BJ (cell line): ENCODE data around the gene RPUSD2. TPM values are rescaled to one million over a fixed set of nuclear protein-coding genes. Genes with fewer than 3 reads are reported as not detected.

Source experiments
- CTCF ChIA-PET: fragments of 350-600 bp; formaldehyde crosslinking; extraction: SDS; loops from one replicate; lab custom pipeline; 2021; ENCODE audit warnings: antibody characterized with exemption, inconsistent platforms; lab: Yijun Ruan, JAX
- POLR2A ChIA-PET: fragments of 300-600 bp; sonication (Branson Sonifier 250); formaldehyde crosslinking; extraction: SDS; loops from one replicate; lab custom pipeline; 2021; ENCODE audit warnings: antibody characterized with exemption; lab: Charles Lee
- DNase-seq: peaks from one replicate; pipeline ENCODE4 v3.0.0-alpha.2; 2011; ENCODE audit warnings: low read depth
- H3K27me3 ChIP-seq: 2 replicates; pipeline ENCODE4 v1.6.0; 2011; ENCODE audit warnings: low read length; ENCODE audit not compliant: control insufficient read depth, insufficient read depth
- H3K36me3 ChIP-seq: 2 replicates; pipeline ENCODE4 v1.5.1; 2011; ENCODE audit warnings: low read length; ENCODE audit not compliant: control insufficient read depth, insufficient read depth
- H3K4me3 ChIP-seq: 2 replicates; pipeline ENCODE4 v1.5.1; 2011; ENCODE audit warnings: low read depth, mild to moderate bottlenecking, control low read depth, low read length
- CTCF ChIP-seq: IDR thresholded peaks from 2 replicates; pipeline ENCODE4 v1.5.1; 2011; ENCODE audit warnings: low read depth, mild to moderate bottlenecking, control low read depth, inconsistent platforms, low read length, moderate library complexity; ENCODE audit not compliant: insufficient read depth
- polyA plus RNA-seq: library from polyadenylated mRNA; depleted of rRNA; stranded (reverse); fragments of >200 nt; gene quantifications from 2 replicates; pipeline ENCODE4 v1.2.3, GENCODE V29; 2011

The RPUSD2 gene
- polyA plus RNA-seq, 1 experiment, result 9.3 TPM

GRCh38 chr15:40554161-40554525, 15.0 kb upstream of the RPUSD2 start:
- Histone ChIP-seq H3K4me3 (no peak overlapping the region), H3K27me3 (no peaks in the 10 kb centered on the region), H3K36me3 (peaks cover 4% of the 10 kb centered on the region)
- ChIA-PET POLR2A (no interaction called here), CTCF (no interaction called here)
- DNase-seq, result no peak
- no peak for TF ChIP-seq CTCF

- no peaks in the 10 kb centered on the region for H3K27me3 ChIP-seq
- H3K36me3 ChIP-seq, result peaks cover 4% of the 10 kb centered on the region
- no peak for DNase-seq
- POLR2A ChIA-PET, result interaction anchor here (0.6 kb wide), 1 partner anchor 456 kb away, joined by 3 read pairs; no protein-coding TSS in a partner anchor
- CTCF ChIA-PET, result no interaction called here
- no peak overlapping the region for H3K4me3 ChIP-seq
- no peak for TF ChIP-seq CTCF
Observed at GRCh38 chr15:40555876-40556275, 13.2 kb upstream of the RPUSD2 start.

GRCh38 chr15:40558952-40559742, 10.0 kb upstream of the RPUSD2 start:
- Histone ChIP-seq H3K36me3 (peaks cover 3% of the 10 kb centered on the region; the same call in 1 of the 2 replicates), H3K27me3 (no peaks in the 10 kb centered on the region), H3K4me3 (no peak overlapping the region)
- DNase-seq, result no peak
- TF ChIP-seq CTCF, result no peak
- CTCF ChIA-PET, result interaction anchor here (0.8 kb wide), 1 partner anchor 20 kb away, joined by 3 read pairs; no protein-coding TSS in a partner anchor
- POLR2A ChIA-PET, result no interaction called here

- no peak for TF ChIP-seq CTCF
- no peak overlapping the region for H3K4me3 ChIP-seq
- no peaks in the 10 kb centered on the region for H3K27me3 ChIP-seq
- ChIA-PET POLR2A (no interaction called here), CTCF (no interaction called here)
- DNase-seq, result no peak
- no peaks in the 10 kb centered on the region for H3K36me3 ChIP-seq
Observed at GRCh38 chr15:40562691-40563090, 6.4 kb upstream of the RPUSD2 start.

- CTCF ChIA-PET, result no interaction called here
- POLR2A ChIA-PET, result no interaction called here
- Histone ChIP-seq H3K27me3 (no peaks in the 10 kb centered on the region), H3K4me3 (no peak overlapping the region), H3K36me3 (no peaks in the 10 kb centered on the region)
- TF ChIP-seq CTCF, result no peak
- DNase-seq, result no peak
Observed at GRCh38 chr15:40563426-40563825, 5.7 kb upstream of the RPUSD2 start.
